GM18951 (cell line): ENCODE results near the gene ERN1.

Experiments
- POLR2A ChIP-seq: IDR thresholded peaks from 4 replicates; pipeline ENCODE4 v1.6.1; 2011; ENCODE audit warnings: mild to moderate bottlenecking; ENCODE audit not compliant: insufficient read length, insufficient read depth; ENCODE audit errors: extremely low read depth
- in situ Hi-C: fragments of 300-500 bp; cut with MboI; formaldehyde crosslinking; loops from one replicate; pipeline ENCODE4 v1.12.0; 2022; ENCODE audit warnings: low sequenced_read_pairs, mixed read lengths, inconsistent platforms; ENCODE audit not compliant: unreplicated experiment

ERN1 gene

GRCh38 chr17:64090144-64090543 is 39.8 kb downstream of the ERN1 start:
- in situ Hi-C loops: no loop called here
- no peak for TF ChIP-seq POLR2A

- TF ChIP-seq POLR2A: no peak
- in situ Hi-C loops: no loop called here
These were observed 42.5 kb downstream of the ERN1 start for GRCh38 chr17:64087252-64088005.

GRCh38 chr17:64085650-64086005 is 44.3 kb downstream of the ERN1 start:
- TF ChIP-seq POLR2A: no peak
- in situ Hi-C loops: no loop called here

- no peak for TF ChIP-seq POLR2A
- in situ Hi-C loops: no loop called here
These were observed 44.8 kb downstream of the ERN1 start for GRCh38 chr17:64084940-64085649.

- in situ Hi-C loops: no loop called here
These were observed 45.6 kb downstream of the ERN1 start for GRCh38 chr17:64084086-64084939.

GRCh38 chr17:64083563-64084085 is 46.3 kb downstream of the ERN1 start:
- TF ChIP-seq POLR2A: no peak
- in situ Hi-C loops: no loop called here

More at GRCh38 chr17:64084086-64084939, 45.6 kb downstream of the ERN1 start:
- no peak for TF ChIP-seq POLR2A

- TF ChIP-seq POLR2A: no peak
- in situ Hi-C loops: no loop called here
These were observed 46.9 kb downstream of the ERN1 start for GRCh38 chr17:64083093-64083492.

- TF ChIP-seq POLR2A: no peak
- in situ Hi-C loops: no loop called here
These were observed 47.8 kb downstream of the ERN1 start for GRCh38 chr17:64081802-64082799.

- TF ChIP-seq POLR2A: no peak
- in situ Hi-C loops: no loop called here
These were observed 49.7 kb downstream of the ERN1 start for GRCh38 chr17:64080174-64080618.

GRCh38 chr17:64077379-64077778 is 52.6 kb downstream of the ERN1 start:
- TF ChIP-seq POLR2A: no peak
- in situ Hi-C loops: no loop called here

GRCh38 chr17:64075913-64076312 is 54.0 kb downstream of the ERN1 start:
- in situ Hi-C loops: no loop called here
- TF ChIP-seq POLR2A: no peak
